Type B pancreatic cell (in vitro differentiated cells): ENCODE measurements around the gene C12orf42. TPM values are rescaled to one million over a fixed set of nuclear protein-coding genes. Genes with fewer than 3 reads are reported as not detected.

Experiments used
- DNase-seq: peaks from one replicate; pipeline ENCODE4 v3.0.0; 2021; ENCODE audit warnings: mixed read lengths; ENCODE audit not compliant: unreplicated experiment; ENCODE audit errors: extremely low spot score
- H3K27ac Mint-ChIP-seq: 2 replicates; pipeline ENCODE4 v1.8.0; 2021; ENCODE audit warnings: mild to moderate bottlenecking, mixed read lengths
- H3K27me3 Mint-ChIP-seq: 2 replicates; pipeline ENCODE4 v1.8.0; 2021; ENCODE audit warnings: mixed read lengths
- H3K36me3 Mint-ChIP-seq: 2 replicates; pipeline ENCODE4 v1.8.0; 2021; ENCODE audit warnings: mixed read lengths
- H3K4me1 Mint-ChIP-seq: one replicate; pipeline ENCODE4 v1.8.0; 2021; ENCODE audit warnings: mixed read lengths; ENCODE audit not compliant: unreplicated experiment
- H3K4me3 Mint-ChIP-seq: 2 replicates; pipeline ENCODE4 v1.8.0; 2021; ENCODE audit warnings: mild to moderate bottlenecking, mixed read lengths
- H3K9me3 Mint-ChIP-seq: 2 replicates; pipeline ENCODE4 v1.8.0; 2021; ENCODE audit warnings: mixed read lengths
- CTCF ChIP-seq: fragments of 200-600 bp; sonication (generic); conservative IDR thresholded peaks from 2 replicates; pipeline ENCODE4 v1.5.0; 2021; ENCODE audit warnings: antibody characterized with exemption, mild to moderate bottlenecking
- long read RNA-seq: library from polyadenylated mRNA; unstranded; transcript quantifications from one replicate; pipeline ENCODE4 v2.0.0, GENCODE V29; 2020
- total RNA-seq: library from RNA; stranded (reverse); gene quantifications from 2 replicates; pipeline ENCODE4 v1.2.1, GENCODE V29; 2021; ENCODE audit warnings: low replicate concordance

The C12orf42 gene
- not detected in 2 replicates for total RNA-seq
- long read RNA-seq, partial matches to known transcripts = 0 of 2 reads
- long read RNA-seq, other reads (novel, unspliced or antisense) = 2 of 2 reads

GRCh38 chr12:103495469-103496456, at the start of gene C12orf42:
C12orf42 (minus strand) TSS chr12:103495968; CDS start chr12:103478426, 17,542 bp downstream.
- DNase-seq = peak; percentile 69
- peak; percentile 76 for TF ChIP-seq CTCF
- Mint-ChIP-seq H3K4me3 (peak within 1 kb of the TSS; percentile 84), H3K36me3 (no peaks in the 10 kb centered on the region), H3K4me1 (peaks cover 7% of the 10 kb centered on the region), H3K27me3 (peaks cover 61% of the 10 kb centered on the region), H3K9me3 (no peaks in the 10 kb centered on the region), H3K27ac (peak within 1 kb of the TSS; percentile 10)

- DNase-seq = no peak
- Mint-ChIP-seq H3K36me3 (no peaks in the 10 kb centered on the region), H3K27ac (no peak overlapping the region), H3K9me3 (peaks cover 7% of the 10 kb centered on the region), H3K4me3 (no peak overlapping the region), H3K4me1 (no peaks in the 10 kb centered on the region), H3K27me3 (peaks cover 13% of the 10 kb centered on the region)
- no peak for TF ChIP-seq CTCF
Measured at GRCh38 chr12:103542078-103542477, 46.3 kb upstream of the C12orf42 start.

- H3K4me3 Mint-ChIP-seq = no peak overlapping the region
- H3K4me1 Mint-ChIP-seq = no peaks in the 10 kb centered on the region
- DNase-seq = no peak
- H3K27ac Mint-ChIP-seq = no peak overlapping the region
- H3K27me3 Mint-ChIP-seq = peaks cover 13% of the 10 kb centered on the region
- TF ChIP-seq CTCF = no peak
- peaks cover 7% of the 10 kb centered on the region for H3K9me3 Mint-ChIP-seq
- H3K36me3 Mint-ChIP-seq = no peaks in the 10 kb centered on the region
Measured at GRCh38 chr12:103540319-103540718, 44.6 kb upstream of the C12orf42 start.

- DNase-seq = no peak
- no peak for TF ChIP-seq CTCF
- Mint-ChIP-seq H3K4me1 (no peaks in the 10 kb centered on the region), H3K4me3 (no peak overlapping the region), H3K27me3 (peaks cover 8% of the 10 kb centered on the region), H3K9me3 (no peaks in the 10 kb centered on the region), H3K36me3 (no peaks in the 10 kb centered on the region), H3K27ac (no peak overlapping the region)
Measured at GRCh38 chr12:103538397-103538796, 42.6 kb upstream of the C12orf42 start.

GRCh38 chr12:103530307-103531066, 34.7 kb upstream of the C12orf42 start:
- TF ChIP-seq CTCF = no peak
- H3K36me3 Mint-ChIP-seq = peaks cover 4% of the 10 kb centered on the region
- DNase-seq = no peak
- H3K27me3 Mint-ChIP-seq = peaks cover 10% of the 10 kb centered on the region
- peaks cover 19% of the 10 kb centered on the region for H3K4me1 Mint-ChIP-seq
- no peak overlapping the region for H3K4me3 Mint-ChIP-seq
- H3K27ac Mint-ChIP-seq = no peak overlapping the region
- H3K9me3 Mint-ChIP-seq = peaks cover 9% of the 10 kb centered on the region
